NOMO-1 (cell line): ENCODE data around the gene ADGRD1.

ENCODE experiments used
- DNase-seq, 2 experiments: peaks; one replicate each; lab custom pipeline; 2025; ENCODE audit not compliant: unreplicated experiment in 2 of 2; lab: John Stamatoyannopoulos, UW

ADGRD1 gene

GRCh38 chr12:131085816-131086591, 132.3 kb downstream of the ADGRD1 start:
- no peak for DNase-seq

GRCh38 chr12:131087302-131087818, 133.7 kb downstream of the ADGRD1 start:
- no peak for DNase-seq

GRCh38 chr12:131087991-131088700, 134.4 kb downstream of the ADGRD1 start:
- DNase-seq, result no peak

GRCh38 chr12:131088701-131089530, 135.2 kb downstream of the ADGRD1 start:
- DNase-seq, result no peak

- DNase-seq, result no peak
Measured at GRCh38 chr12:131089531-131090273, 136.0 kb downstream of the ADGRD1 start.

GRCh38 chr12:131090274-131091210, 136.8 kb downstream of the ADGRD1 start:
- no peak for DNase-seq

- DNase-seq, result no peak
Measured at GRCh38 chr12:131091413-131091975, 137.8 kb downstream of the ADGRD1 start.

GRCh38 chr12:131091976-131092691, 138.4 kb downstream of the ADGRD1 start:
- no peak for DNase-seq

- DNase-seq, result peak; percentile 74 to 81
Measured at GRCh38 chr12:131092901-131093603, 139.3 kb downstream of the ADGRD1 start.

GRCh38 chr12:131093604-131093955, 139.9 kb downstream of the ADGRD1 start:
- no peak for DNase-seq

GRCh38 chr12:131093971-131094830, 140.5 kb downstream of the ADGRD1 start:
- no peak for DNase-seq

- no peak for DNase-seq
Measured at GRCh38 chr12:131094831-131095805, 141.4 kb downstream of the ADGRD1 start.

GRCh38 chr12:131095826-131096680, 142.3 kb downstream of the ADGRD1 start:
- DNase-seq, result no peak

- no peak for DNase-seq
Measured at GRCh38 chr12:131096681-131097181, 143.0 kb downstream of the ADGRD1 start.
